DOHH2 (cell line): ENCODE results near the gene STK11.

Source experiments
- H3F3A ChIP-seq: fragments of 200-600 bp; sonication (generic), shearing (Covaris generic); 2 replicates; pipeline ENCODE4 v1.6.0; 2016; ENCODE audit warnings: antibody characterized with exemption, mild to moderate bottlenecking; ENCODE audit not compliant: control insufficient read depth, insufficient read depth
- H3K27ac ChIP-seq: fragments of 200-600 bp; sonication (generic); 2 replicates; pipeline ENCODE4 v1.5.1; 2014; ENCODE audit warnings: low read depth, mild to moderate bottlenecking, low read length, moderate library complexity
- H3K27me3 ChIP-seq: fragments of 200-600 bp; sonication (generic); 2 replicates; pipeline ENCODE4 v1.6.1; 2014; ENCODE audit warnings: mild to moderate bottlenecking, low read length, mixed read lengths; ENCODE audit not compliant: control insufficient read depth
- H3K36me3 ChIP-seq: fragments of 200-600 bp; sonication (generic); 2 replicates; pipeline ENCODE4 v1.6.1; 2014; ENCODE audit warnings: mild to moderate bottlenecking, low read length, moderate library complexity, mixed read lengths; ENCODE audit not compliant: control insufficient read depth
- H3K4me1 ChIP-seq: fragments of 200-600 bp; sonication (generic); 2 replicates; pipeline ENCODE4 v1.6.1; 2014; ENCODE audit warnings: mild to moderate bottlenecking, low read length, mixed read lengths; ENCODE audit not compliant: control insufficient read depth
- H3K4me2 ChIP-seq: fragments of 200-600 bp; sonication (generic); 2 replicates; pipeline ENCODE4 v1.6.0; 2014; ENCODE audit warnings: mild to moderate bottlenecking, low read length, moderate library complexity
- H3K4me3 ChIP-seq: fragments of 200-600 bp; sonication (generic); 2 replicates; pipeline ENCODE4 v1.5.1; 2014; ENCODE audit warnings: mild to moderate bottlenecking, low read length, mixed read lengths
- H3K79me2 ChIP-seq: fragments of 200-600 bp; sonication (generic); 2 replicates; pipeline ENCODE4 v1.6.1; 2014; ENCODE audit warnings: mild to moderate bottlenecking, low read length, mixed read lengths; ENCODE audit not compliant: control insufficient read depth
- H3K9me2 ChIP-seq: fragments of 200-600 bp; sonication (generic); replicated peaks from 2 replicates; pipeline ENCODE4 v1.6.1; 2014; ENCODE audit warnings: mild to moderate bottlenecking, low read length, mixed read lengths; ENCODE audit not compliant: control insufficient read depth
- H3K9me3 ChIP-seq: fragments of 200-600 bp; sonication (generic); 2 replicates; pipeline ENCODE4 v1.6.1; 2014; ENCODE audit warnings: antibody characterized with exemption, low read length, mixed read lengths; ENCODE audit not compliant: control insufficient read depth, insufficient read depth
- H4K20me1 ChIP-seq: fragments of 200-600 bp; sonication (generic); 2 replicates; pipeline ENCODE4 v1.6.0; 2014; ENCODE audit warnings: low read depth, mild to moderate bottlenecking, antibody characterized with exemption, low read length, moderate library complexity; ENCODE audit not compliant: control insufficient read depth, insufficient read depth
- EZH2phosphoT487 ChIP-seq: fragments of 200-600 bp; sonication (generic); IDR thresholded peaks from 2 replicates; pipeline ENCODE4 v1.6.1; 2017; ENCODE audit warnings: borderline replicate concordance, mild to moderate bottlenecking, antibody characterized with exemption, low read length, moderate library complexity, mixed read lengths
- TF ChIP-seq, protein P1 (sequence below): fragments of 200-600 bp; sonication (generic); IDR thresholded peaks from one replicate; pipeline ENCODE4 v1.5.1; 2014; ENCODE audit warnings: antibody characterized with exemption, mild to moderate bottlenecking, low read depth, low read length; ENCODE audit not compliant: poor library complexity, severe bottlenecking

The STK11 gene

DNA sequence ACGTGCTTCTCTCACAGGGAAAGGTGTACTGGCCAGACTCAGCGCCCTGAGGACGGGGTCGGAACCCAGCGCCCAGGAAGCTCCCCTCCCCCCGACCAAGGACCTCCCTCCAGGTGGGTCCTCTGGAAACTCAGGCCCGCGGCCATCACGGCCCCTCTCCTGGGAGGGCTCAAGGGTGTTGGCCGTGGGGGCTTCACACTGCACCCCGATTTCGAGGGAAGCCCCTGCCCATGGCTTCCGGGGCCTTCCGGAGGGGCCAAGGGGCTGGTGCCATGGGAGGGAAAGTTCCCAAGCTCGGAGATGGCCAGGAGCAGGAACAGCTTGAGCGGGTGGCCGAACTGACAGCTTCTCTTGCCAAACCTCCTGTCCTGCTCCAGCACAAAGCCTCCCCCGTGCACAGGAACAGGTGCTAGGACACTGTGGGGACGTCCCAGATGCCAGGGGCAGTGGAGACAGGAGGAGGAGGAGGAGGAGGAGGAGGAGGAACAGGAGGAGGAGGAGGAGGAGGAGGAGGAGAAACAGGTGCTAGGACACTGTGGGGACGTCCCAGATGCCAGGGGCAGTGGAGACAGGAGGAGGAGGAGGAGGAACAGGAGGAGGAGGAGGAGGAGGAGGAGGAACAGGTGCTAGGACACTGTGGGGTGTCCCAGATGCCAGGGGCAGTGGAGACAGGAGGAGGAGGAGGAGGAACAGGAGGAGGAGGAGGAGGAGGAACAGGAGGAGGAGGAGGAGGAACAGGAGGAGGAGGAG, 41.5 kb upstream of the STK11 start:
- Histone ChIP-seq H3K9me2 (no peaks in the 10 kb centered on the region), H3K36me3 (peaks cover 7% of the 10 kb centered on the region; the same call in 1 of the 2 replicates), H3K4me1 (no peaks in the 10 kb centered on the region; the same call in 1 of the 2 replicates), H3K79me2 (peaks cover 40% of the 10 kb centered on the region), H3K27ac (no peak overlapping the region), H3K4me2 (no peak overlapping the region), H3K4me3 (no peak overlapping the region), H4K20me1 (no peaks in the 10 kb centered on the region), H3K27me3 (no peaks in the 10 kb centered on the region), H3K9me3 (peaks cover 3% of the 10 kb centered on the region; the same call in 1 of the 2 replicates), H3F3A (no peaks in the 10 kb centered on the region)
- TF ChIP-seq, protein P1, sequence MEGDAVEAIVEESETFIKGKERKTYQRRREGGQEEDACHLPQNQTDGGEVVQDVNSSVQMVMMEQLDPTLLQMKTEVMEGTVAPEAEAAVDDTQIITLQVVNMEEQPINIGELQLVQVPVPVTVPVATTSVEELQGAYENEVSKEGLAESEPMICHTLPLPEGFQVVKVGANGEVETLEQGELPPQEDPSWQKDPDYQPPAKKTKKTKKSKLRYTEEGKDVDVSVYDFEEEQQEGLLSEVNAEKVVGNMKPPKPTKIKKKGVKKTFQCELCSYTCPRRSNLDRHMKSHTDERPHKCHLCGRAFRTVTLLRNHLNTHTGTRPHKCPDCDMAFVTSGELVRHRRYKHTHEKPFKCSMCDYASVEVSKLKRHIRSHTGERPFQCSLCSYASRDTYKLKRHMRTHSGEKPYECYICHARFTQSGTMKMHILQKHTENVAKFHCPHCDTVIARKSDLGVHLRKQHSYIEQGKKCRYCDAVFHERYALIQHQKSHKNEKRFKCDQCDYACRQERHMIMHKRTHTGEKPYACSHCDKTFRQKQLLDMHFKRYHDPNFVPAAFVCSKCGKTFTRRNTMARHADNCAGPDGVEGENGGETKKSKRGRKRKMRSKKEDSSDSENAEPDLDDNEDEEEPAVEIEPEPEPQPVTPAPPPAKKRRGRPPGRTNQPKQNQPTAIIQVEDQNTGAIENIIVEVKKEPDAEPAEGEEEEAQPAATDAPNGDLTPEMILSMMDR = no peak
- no peak for TF ChIP-seq EZH2phosphoT487

DNA sequence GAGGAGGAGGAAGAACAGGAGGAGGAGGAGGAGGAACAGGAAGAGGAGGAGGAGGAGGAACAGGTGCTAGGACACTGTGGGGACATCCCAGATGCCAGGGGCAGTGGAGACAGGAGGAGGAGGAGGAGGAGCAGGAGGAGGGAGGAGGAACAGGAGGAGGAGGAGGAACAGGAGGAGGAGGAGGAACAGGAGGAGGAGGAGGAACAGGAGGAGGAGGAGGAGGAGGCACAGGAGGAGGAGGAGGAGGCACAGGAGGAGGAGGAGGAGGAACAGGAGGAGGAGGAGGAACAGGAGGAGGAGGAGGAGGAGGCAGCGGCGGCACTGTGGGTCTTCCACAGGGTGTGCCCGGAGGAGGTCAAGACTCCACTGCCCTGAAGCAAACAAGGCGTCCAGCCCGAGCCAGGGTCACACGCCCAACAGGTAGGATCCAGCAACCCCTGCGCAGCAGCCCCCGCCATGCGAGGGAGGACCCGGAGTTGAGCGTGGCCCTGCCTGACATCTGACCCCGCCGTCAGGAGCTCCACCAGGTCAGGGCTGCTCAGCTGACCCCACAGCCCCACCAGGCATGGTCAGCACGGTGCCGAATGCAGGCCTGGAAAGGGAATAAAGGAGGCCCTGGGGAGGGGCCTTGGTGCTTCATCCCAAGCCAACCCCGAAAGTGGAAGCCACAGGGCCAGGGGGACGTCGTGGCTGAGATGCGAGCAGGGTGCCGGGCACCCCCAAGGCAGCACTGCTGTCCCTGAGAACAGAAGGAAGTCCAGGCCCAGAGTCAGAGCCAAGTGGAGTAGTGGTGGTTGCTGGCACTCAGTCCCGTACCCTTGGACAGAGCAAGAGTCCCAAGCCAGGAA, 40.7 kb upstream of the STK11 start:
- Histone ChIP-seq H3K4me2 (no peak overlapping the region), H3K79me2 (peaks cover 48% of the 10 kb centered on the region), H3K27ac (no peak overlapping the region), H3K36me3 (peaks cover 7% of the 10 kb centered on the region; the same call in 1 of the 2 replicates), H3F3A (no peaks in the 10 kb centered on the region), H3K27me3 (no peaks in the 10 kb centered on the region), H4K20me1 (no peaks in the 10 kb centered on the region), H3K9me2 (no peaks in the 10 kb centered on the region), H3K4me1 (no peaks in the 10 kb centered on the region; the same call in 1 of the 2 replicates), H3K4me3 (no peak overlapping the region), H3K9me3 (peaks cover 3% of the 10 kb centered on the region; the same call in 1 of the 2 replicates)
- TF ChIP-seq EZH2phosphoT487 = no peak
- TF ChIP-seq, protein P1 = no peak

DNA sequence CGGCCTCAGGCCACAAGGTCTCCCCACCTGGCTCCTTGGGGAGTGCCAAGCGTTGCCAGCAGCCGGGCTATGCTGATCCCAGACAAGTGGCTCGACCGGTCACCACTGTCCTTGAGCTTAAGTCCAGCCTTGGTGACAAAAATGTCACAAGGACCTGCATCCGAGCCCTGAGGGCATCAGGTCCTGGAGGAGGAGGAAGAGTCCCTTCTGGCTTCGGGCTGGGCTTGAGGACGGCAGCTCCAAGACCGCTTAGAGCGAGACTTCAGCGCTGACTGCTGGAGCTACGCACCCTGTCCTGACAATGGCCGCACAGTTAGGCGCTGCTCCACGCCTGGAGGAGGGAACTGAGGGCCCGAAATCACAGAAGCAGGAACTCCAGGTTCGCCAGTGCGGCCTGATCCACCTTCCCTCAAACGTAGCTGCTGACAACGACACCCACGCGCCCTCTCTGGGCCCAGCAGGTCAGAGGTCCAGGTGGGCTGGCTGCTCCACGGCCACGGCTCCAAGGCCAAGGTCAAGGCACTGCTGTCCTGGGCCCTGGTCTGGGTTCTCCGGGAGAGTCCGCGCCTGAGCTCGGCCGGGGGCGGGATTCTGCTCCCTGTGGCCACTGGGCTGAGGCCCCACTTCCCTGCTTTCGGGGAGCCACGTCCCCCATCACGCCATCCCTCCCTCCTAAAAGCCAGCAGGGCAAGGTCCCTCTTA, 38.6 kb upstream of the STK11 start:
- Histone ChIP-seq H3F3A (no peaks in the 10 kb centered on the region), H3K9me2 (no peaks in the 10 kb centered on the region), H3K27me3 (no peaks in the 10 kb centered on the region), H3K27ac (no peak overlapping the region), H3K9me3 (peaks cover 3% of the 10 kb centered on the region; the same call in 1 of the 2 replicates), H3K4me1 (no peaks in the 10 kb centered on the region; the same call in 1 of the 2 replicates), H3K4me3 (no peak overlapping the region), H3K79me2 (peaks cover 63% of the 10 kb centered on the region), H3K36me3 (peaks cover 7% of the 10 kb centered on the region; the same call in 1 of the 2 replicates), H3K4me2 (no peak overlapping the region), H4K20me1 (no peaks in the 10 kb centered on the region)
- TF ChIP-seq, protein P1 = no peak
